Activated CD4-positive, alpha-beta T cell treated with anti-CD3 and anti-CD28 coated beads, Interleukin-2, Interleukin-6, amounts not matched to agents 100 ng/mL and 50 ng/mL, durations not matched to agents 16 hours and 8 hours (primary cell): ENCODE results near the gene PTPN9.
"Not testable (repeated sequence)": the region's sequence is repeated elsewhere in the genome, so short reads cannot be mapped to it uniquely, and the experiment has no call there.

Experiments used
- DNase-seq: peaks from one replicate; pipeline ENCODE4 v3.0.0-alpha.2; 2020

PTPN9 gene

GRCh38 chr15:75525756-75526155 lies 53.4 kb downstream of the PTPN9 start:
- not testable (repeated sequence) for DNase-seq

DNA sequence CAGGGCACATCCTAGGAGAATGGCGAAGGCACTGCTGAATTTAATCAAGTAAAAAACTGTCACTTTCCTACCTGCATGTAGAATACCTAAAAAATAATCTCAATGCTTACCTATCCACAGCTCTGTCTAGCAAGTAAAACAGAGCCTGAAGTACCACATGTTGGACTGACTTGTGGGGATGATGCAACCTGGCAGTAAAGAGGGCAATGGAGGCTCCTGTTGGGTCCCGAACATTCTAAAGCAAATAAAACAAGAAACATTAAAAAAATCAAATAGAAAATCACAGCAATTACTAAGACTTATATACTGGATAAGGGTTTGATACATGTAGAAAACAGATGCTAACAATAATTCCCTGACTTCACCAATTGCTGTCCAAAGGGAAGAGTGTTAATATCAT lies 56.1 kb downstream of the PTPN9 start:
- DNase-seq, result no peak

DNA sequence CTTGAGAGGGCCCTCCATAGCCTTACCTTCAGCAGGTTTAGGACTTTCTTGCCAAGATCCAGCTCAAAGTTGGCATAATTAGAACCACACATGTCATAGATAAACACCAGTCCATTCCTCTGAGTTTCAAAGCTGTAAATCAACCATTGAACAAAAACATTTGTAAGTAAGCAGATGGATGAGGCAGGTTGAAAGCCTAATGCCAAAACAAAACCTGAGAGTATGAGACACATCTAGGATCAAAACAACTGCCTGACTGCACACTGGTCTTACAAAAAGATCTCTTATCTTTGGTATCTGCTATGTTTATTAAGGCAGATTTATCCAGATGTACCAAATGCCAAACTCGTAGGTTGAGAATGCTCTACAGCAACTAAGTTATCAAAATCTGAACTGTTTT lies 61.9 kb downstream of the PTPN9 start:
- DNase-seq, result no peak

DNA sequence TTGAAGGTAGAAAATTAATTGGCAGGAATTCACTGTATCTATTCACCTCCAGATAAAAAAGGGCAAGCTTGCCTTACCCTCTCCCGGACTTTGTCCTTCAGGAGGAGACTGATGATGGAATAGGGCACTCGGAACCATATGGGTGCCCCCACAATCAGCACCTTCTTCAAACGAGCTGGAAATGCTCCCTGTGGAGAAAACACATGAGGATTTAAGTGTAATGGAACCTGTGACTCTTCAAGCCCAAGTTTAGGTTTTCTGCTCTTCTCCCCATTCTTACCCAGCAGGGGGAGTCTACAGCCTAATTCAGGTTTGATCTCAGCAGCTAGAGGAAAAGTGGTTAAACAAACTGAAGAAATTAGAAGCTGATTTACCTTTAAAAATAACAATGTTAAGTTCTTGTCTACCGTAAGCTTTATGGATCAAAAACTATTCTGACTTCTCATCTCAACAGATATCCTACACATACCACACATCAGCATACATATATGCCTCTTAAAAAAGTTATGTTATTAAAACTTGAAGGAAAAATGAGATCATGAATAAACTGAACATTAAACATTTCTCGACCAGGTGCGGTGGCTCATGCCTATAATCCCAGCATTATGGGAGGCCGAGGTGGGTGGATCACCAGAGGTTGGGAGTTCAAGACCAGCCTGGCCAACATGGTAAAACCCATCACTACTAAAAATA lies 70.1 kb downstream of the PTPN9 start:
- DNase-seq, result peak; percentile 26

- DNase-seq, result no peak
Measured at GRCh38 chr15:75502360-75502759, 76.8 kb downstream of the PTPN9 start.

DNA sequence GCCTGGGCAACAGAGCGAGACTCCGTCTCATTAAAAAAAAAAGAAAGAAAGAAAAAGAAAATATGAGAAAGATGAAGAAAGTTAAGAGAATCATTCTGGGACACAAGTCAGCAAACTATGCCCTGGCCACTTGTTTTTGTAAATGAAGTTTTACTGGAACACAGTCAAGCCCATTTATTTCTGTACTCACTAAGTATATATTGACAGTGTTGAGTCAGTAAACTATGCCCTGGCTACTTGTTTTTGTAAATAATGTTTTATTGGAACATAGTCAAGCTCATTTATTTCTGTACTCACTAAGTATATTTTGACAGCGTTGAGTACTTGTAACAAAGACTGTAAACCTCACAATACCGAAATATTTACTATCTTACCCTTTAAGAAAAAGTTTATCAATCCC lies 85.4 kb downstream of the PTPN9 start:
- no peak for DNase-seq

DNA sequence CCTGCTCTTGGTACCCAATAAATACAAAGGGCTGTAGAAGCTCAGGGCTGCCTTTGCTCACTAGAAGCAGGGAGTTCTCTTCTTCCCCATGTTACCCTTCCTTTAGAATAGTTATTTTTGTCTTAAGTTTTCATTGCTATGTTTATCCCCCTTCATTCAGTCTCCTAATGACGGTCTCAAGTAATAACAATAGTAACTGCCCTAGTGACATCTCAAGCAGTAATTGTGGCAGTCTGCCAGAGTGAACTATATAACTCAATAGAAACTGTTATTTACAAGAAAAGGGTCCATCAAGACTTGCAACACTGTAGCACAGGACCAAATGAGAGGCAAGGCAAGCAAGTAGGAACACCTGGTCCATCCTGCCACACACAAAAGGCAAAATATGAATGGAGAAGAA lies 95.2 kb downstream of the PTPN9 start:
- no peak for DNase-seq

DNA sequence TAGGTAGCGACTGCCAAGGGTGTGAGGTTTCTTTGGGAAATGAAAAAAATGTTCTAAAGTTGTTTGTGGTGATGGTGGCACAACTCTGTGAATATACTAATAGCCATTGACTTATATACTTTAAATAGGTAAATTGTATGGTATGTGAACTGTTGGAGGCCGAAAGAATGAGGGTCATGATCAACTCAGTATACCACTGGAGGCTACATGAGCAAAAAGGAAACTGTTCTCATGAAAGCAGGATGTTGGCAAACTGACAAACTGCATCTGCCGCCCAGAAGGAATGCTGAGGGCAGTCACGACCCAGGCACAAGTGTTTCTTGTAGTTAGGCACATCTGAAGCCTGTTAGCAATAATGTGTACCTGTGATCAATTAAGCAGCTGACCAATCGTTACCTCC lies 95.6 kb downstream of the PTPN9 start:
- peak; percentile 8 for DNase-seq

GRCh38 chr15:75483106-75483505 lies 96.0 kb downstream of the PTPN9 start:
- no peak for DNase-seq

- not testable (repeated sequence) for DNase-seq
Measured at GRCh38 chr15:75480463-75480862, 98.7 kb downstream of the PTPN9 start.

DNA sequence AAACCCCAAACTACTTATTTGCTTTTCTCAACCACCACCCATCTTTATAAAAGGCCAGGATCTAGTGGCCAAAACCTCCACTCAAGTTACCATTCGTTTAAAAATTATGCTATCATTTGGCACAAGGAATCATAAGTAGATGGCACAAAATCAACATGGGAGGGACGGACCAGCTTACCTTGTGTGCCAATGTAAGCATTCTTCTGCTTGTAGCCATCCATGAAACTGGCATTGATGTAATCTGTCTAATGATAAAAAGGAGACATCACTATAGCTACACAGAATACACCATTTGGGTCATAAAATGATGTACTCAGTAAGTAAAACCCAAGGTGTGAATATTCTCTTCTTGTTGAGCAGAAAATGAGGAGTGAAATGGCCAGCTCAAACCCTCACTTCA lies 99.4 kb downstream of the PTPN9 start:
- DNase-seq, result no peak

GRCh38 chr15:75477094-75477493 lies 102.0 kb downstream of the PTPN9 start:
- not testable (repeated sequence) for DNase-seq

GRCh38 chr15:75468913-75469598 lies 110.1 kb downstream of the PTPN9 start:
- no peak for DNase-seq

DNA sequence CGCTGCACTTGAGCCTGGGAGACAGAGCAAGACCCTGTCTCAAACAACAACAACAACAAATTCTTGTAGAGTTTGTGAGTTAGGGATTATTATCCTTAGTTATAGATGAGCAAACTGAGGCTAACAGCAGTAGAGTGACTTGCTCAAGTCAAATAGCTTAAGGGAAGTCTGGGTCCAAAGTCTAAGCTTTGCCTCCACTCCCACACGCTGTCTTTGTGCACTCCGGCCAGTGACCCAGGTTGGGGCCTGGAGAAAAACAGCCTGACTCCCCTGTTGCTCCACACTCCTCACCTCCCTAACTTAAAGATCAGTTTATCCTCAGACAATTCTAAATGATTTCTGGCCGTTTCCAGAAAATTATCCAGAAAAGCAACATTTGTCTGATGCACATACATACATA lies 118.5 kb downstream of the PTPN9 start:
- no peak for DNase-seq

GRCh38 chr15:75459581-75459980 lies 119.5 kb downstream of the PTPN9 start:
- DNase-seq, result no peak

DNA sequence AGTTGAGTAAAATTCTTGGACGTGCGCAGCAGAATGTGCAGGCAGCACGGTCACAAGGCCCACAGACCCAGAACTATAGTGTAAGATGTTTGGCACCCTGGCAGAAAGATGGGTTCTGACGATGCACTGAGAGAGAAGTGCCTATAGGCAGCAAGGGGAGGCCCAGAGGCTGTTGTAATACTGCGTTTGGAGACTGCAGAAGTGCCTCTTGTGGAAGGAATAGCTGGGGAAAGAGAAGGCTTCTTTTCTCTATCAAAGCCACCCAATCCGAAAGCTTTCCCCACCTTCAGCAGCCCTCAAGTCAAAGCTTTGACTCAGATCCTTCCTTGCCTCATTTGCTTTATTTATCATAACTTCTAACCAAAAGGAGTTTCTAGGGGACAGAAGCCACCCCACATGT lies 122.4 kb downstream of the PTPN9 start:
- no peak for DNase-seq

DNA sequence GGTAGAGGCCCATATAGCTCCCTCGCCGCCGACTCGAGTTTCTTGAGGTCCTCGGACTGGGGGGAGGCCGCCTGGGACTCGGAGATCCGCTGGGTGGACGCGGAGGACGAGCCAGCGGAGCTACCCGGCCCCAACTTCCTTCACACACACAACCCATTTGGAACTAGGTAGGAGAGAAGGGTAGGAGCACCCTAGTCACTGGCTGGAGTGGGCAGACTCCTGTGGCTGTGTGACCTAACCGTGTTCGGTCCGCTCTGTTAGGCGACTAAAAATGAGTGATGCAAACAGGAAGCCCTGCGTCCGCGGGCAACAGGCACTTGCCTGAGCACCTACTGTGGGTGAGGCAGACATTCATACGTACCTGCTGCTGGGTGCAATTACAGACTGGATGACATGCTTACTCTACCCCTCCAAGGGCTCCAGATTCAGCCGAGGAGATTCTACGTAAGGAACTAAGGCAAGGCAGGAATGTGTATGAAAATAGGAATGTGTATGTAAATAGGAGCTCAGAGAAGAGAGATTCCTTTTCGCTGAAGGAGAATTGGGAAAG lies 123.1 kb downstream of the PTPN9 start:
- DNase-seq, result peak; percentile 70

GRCh38 chr15:75455424-75455981 lies 123.6 kb downstream of the PTPN9 start:
- DNase-seq, result peak; percentile 90

GRCh38 chr15:75454471-75455378 lies 124.4 kb downstream of the PTPN9 start:
- DNase-seq, result peak; percentile 80

GRCh38 chr15:75453703-75454470 lies 125.2 kb downstream of the PTPN9 start:
- peak; percentile 98 for DNase-seq

- DNase-seq, result peak; percentile 57
Measured at GRCh38 chr15:75452865-75453702, 126.0 kb downstream of the PTPN9 start.
